CD8-positive, alpha-beta memory T cell (primary cell): ENCODE data around the gene LDB3. TPM values are rescaled to one million over a fixed set of nuclear protein-coding genes. Genes with fewer than 3 reads are reported as not detected.

Source experiments
- CTCF ChIA-PET: fragments of 350-600 bp; sonication (Branson Sonifier 250); formaldehyde crosslinking; loops from one replicate; lab custom pipeline; 2021; ENCODE audit warnings: antibody characterized with exemption; lab: Charles Lee
- POLR2A ChIA-PET: fragments of 350-600 bp; sonication (Branson Sonifier 250); formaldehyde crosslinking; loops from one replicate; lab custom pipeline; 2021; ENCODE audit warnings: antibody characterized with exemption; lab: Charles Lee
- DNase-seq, 5 donors: peaks; one replicate each; pipeline versions ENCODE4 v3.0.0 to v3.0.0-alpha.2; 2020 to 2022; ENCODE audit warnings: mixed read lengths in 1 of 5
- H3K27ac ChIP-seq: one replicate; pipeline ENCODE4 v1.7.0; 2013; ENCODE audit warnings: low read depth, mild to moderate bottlenecking, low read length, moderate library complexity
- H3K27me3 ChIP-seq: 2 replicates; pipeline ENCODE4 v1.7.0; 2013; ENCODE audit warnings: low read length, mild to moderate bottlenecking; ENCODE audit not compliant: insufficient read depth, poor library complexity, severe bottlenecking
- H3K36me3 ChIP-seq: 2 replicates; pipeline ENCODE4 v1.7.0; 2013; ENCODE audit warnings: mild to moderate bottlenecking, low read length, moderate library complexity; ENCODE audit not compliant: insufficient read depth
- H3K4me1 ChIP-seq: 2 replicates; pipeline ENCODE4 v1.7.0; 2013; ENCODE audit warnings: mild to moderate bottlenecking, low read length, moderate library complexity; ENCODE audit not compliant: insufficient read depth
- H3K4me3 ChIP-seq: 2 replicates; pipeline ENCODE4 v1.7.0; 2013; ENCODE audit warnings: mild to moderate bottlenecking, low read length
- H3K9me3 ChIP-seq: 2 replicates; pipeline ENCODE4 v1.7.0; 2013; ENCODE audit warnings: mild to moderate bottlenecking, low read length
- H3K27ac Mint-ChIP-seq, 8 donors: one replicate each; pipeline ENCODE4 v1.8.0; 2020 to 2021; ENCODE audit warnings: mixed read lengths in 8 of 8, mild to moderate bottlenecking in 6 of 8, inconsistent platforms in 3 of 8, moderate library complexity in 3 of 8
- H3K27me3 Mint-ChIP-seq, 2 donors: one replicate each; pipeline ENCODE4 v1.8.0; 2020 to 2021; ENCODE audit warnings: mixed read lengths in 2 of 2, mild to moderate bottlenecking in 1 of 2, moderate library complexity in 1 of 2
- H3K36me3 Mint-ChIP-seq, 3 donors: one replicate each; pipeline ENCODE4 v1.8.0; 2020 to 2021; ENCODE audit warnings: mixed read lengths in 3 of 3, inconsistent platforms in 1 of 3, mild to moderate bottlenecking in 1 of 3
- H3K4me1 Mint-ChIP-seq, 3 donors: one replicate each; pipeline ENCODE4 v1.8.0; 2020 to 2021; ENCODE audit warnings: mixed read lengths in 3 of 3, inconsistent platforms in 1 of 3, mild to moderate bottlenecking in 1 of 3
- H3K4me3 Mint-ChIP-seq, 7 donors: one replicate each; pipeline ENCODE4 v1.8.0; 2020 to 2021; ENCODE audit warnings: mixed read lengths in 7 of 7, mild to moderate bottlenecking in 6 of 7, moderate library complexity in 4 of 7, inconsistent platforms in 2 of 7
- H3K9me3 Mint-ChIP-seq, 5 donors: one replicate each; pipeline ENCODE4 v1.8.0; 2020 to 2022; ENCODE audit warnings: mixed read lengths in 5 of 5, mild to moderate bottlenecking in 3 of 5, moderate library complexity in 2 of 5, inconsistent platforms in 1 of 5
- polyA plus RNA-seq: library from polyadenylated mRNA; unstranded; fragments of 300-500 nt; fragmentation: Illumina TruSeq; gene quantifications from one replicate; pipeline ENCODE4 v1.2.3, GENCODE V29; 2021
- total RNA-seq, 2 experiments: library from RNA; stranded (reverse); gene quantifications; one replicate each; pipeline ENCODE4 v1.2.3, GENCODE V29; 2021

LDB3 gene
- total and polyA plus RNA-seq, 3 experiments from 2014 or later = 0.04 to 0.07 TPM; not detected in 1

DNA sequence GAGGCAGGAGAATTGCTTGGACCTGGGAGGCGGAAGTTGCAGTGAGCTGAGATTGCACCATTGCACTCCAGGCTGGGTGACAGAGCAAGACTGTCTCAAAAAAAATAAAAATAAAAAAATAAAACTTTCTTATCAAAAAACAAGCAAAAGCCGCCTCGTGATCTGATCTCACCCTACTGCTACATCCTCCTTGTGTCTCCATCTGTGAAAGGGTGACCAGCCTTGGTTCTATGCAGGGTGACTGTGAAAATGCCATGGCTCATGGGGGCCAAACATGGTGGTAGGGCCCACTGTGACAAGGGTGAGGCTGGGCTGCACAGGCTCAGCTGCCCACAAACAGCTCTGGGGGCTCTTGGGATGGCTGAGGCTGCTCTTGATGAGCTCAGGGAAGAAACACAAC lies 14.9 kb upstream of the LDB3 start:
- Histone ChIP-seq H3K9me3 (no peaks in the 10 kb centered on the region), H3K4me3 (no peak overlapping the region), H3K27me3 (no peaks in the 10 kb centered on the region), H3K27ac (no peak overlapping the region), H3K4me1 (no peaks in the 10 kb centered on the region), H3K36me3 (no peaks in the 10 kb centered on the region)
- Mint-ChIP-seq H3K9me3 (no peaks in the 10 kb centered on the region), H3K36me3 (no peaks in the 10 kb centered on the region), H3K27ac (no peak overlapping the region), H3K4me3 (no peak overlapping the region), H3K4me1 (no peaks in the 10 kb centered on the region), H3K27me3 (peaks cover 2 to 5% of the 10 kb centered on the region in 2 donors)
- CTCF ChIA-PET = no interaction called here
- peak in 1 of 5 donors; percentile 10 for DNase-seq
- POLR2A ChIA-PET = no interaction called here

DNA sequence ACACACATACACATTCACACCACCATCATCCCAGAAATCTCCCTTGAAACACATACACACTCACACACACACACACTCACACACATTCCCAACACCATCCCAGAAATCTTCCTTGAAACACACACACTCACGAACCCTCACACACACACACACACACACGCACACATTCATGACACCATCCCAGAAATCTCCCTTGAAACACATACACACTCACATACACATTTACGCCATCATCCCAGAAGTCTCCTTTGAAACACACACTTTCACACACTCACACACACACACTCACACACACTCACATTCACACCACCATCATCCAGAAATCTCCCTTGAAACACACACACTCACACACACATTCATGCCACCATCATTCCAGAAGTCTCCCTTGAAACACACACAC lies 14.3 kb upstream of the LDB3 start:
- no peak for DNase-seq
- H3K4me1 Mint-ChIP-seq = no peaks in the 10 kb centered on the region
- H3K4me1 ChIP-seq = no peaks in the 10 kb centered on the region
- peaks cover 2 to 5% of the 10 kb centered on the region in 2 donors for H3K27me3 Mint-ChIP-seq
- ChIA-PET CTCF (no interaction called here), POLR2A (no interaction called here)
- H3K27me3 ChIP-seq = no peaks in the 10 kb centered on the region
- no peak overlapping the region for H3K27ac ChIP-seq
- no peak overlapping the region for H3K27ac Mint-ChIP-seq
- no peaks in the 10 kb centered on the region for H3K36me3 ChIP-seq
- no peak overlapping the region for H3K4me3 Mint-ChIP-seq
- H3K36me3 Mint-ChIP-seq = no peaks in the 10 kb centered on the region
- no peak overlapping the region for H3K4me3 ChIP-seq
- H3K9me3 ChIP-seq = no peaks in the 10 kb centered on the region
- H3K9me3 Mint-ChIP-seq = no peaks in the 10 kb centered on the region

DNA sequence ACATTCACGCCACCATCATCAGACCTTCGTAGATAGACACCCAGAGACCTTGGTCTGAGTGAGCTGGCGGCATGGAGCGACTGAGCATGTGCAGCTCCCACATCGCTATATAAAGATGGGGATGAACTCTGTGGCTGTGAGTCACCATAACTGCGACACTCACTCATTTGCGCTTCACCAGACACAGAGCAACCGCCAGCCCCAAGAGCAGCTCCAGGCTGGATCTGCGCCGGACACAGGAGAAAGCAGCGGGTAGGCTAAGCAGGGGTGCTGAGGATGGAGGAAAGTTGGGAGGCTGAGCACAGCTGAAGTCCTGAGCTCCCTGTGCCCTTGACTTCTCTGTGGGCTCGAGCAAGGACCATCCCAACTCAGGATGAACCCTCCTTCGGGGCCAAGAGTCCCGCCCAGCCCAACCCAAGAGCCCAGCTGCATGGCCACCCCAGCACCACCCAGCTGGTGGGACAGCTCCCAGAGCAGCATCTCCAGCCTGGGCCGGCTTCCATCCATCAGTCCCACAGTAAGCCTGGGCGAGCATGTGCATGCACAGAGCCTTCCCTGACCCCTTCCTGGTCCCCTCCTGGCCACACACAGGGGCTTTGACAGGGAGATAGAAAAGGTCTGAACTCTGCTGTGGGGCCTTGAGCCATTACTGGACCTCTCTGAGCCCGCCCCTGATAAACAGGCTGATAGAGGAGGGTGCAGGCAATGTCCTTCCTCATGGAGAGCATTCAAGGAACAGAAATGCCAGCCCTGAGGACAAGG lies 13.7 kb upstream of the LDB3 start, which contains the start of gene OPN4:
TSS of gene OPN4 (plus strand) at position 137 of the 762 bp plus-strand sequence. CDS start at position 374, 237 bp downstream.
- H3K36me3 ChIP-seq = no peaks in the 10 kb centered on the region
- POLR2A ChIA-PET = no interaction called here
- Mint-ChIP-seq H3K27me3 (peaks cover 2 to 5% of the 10 kb centered on the region in 2 donors), H3K27ac (peak within 1 kb of the TSS in 1 of 8 donors; percentile 75), H3K36me3 (no peaks in the 10 kb centered on the region), H3K9me3 (no peaks in the 10 kb centered on the region), H3K4me3 (no peak within 1 kb of the TSS), H3K4me1 (no peaks in the 10 kb centered on the region)
- peak in 1 of 5 donors; percentile 37 for DNase-seq
- no peaks in the 10 kb centered on the region for H3K4me1 ChIP-seq
- no peak within 1 kb of the TSS for H3K4me3 ChIP-seq
- H3K27ac ChIP-seq = no peak within 1 kb of the TSS
- no peaks in the 10 kb centered on the region for H3K27me3 ChIP-seq
- CTCF ChIA-PET = no interaction called here
- H3K9me3 ChIP-seq = no peaks in the 10 kb centered on the region

DNA sequence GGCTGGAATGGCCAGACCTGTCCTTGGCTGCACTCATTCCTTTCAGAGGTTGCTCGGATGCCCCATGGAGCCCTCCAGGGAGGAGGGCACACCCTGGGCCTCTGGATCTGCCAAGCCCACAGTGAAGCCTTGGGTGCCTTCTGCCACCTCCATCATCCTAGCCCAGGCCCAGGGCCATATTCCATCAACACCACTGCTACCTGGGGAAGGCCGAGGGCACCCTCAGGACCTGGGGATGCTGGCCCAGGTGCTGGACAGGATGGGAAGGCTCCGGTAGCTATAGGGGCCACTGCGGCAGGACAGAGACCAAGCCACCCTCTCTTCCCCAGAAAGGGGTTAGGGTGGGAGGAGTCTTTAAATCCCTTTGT lies 13.2 kb upstream of the LDB3 start:
- Mint-ChIP-seq H3K27me3 (peaks cover 2 to 5% of the 10 kb centered on the region in 2 donors), H3K27ac (no peak overlapping the region), H3K9me3 (no peaks in the 10 kb centered on the region), H3K4me1 (no peaks in the 10 kb centered on the region), H3K36me3 (no peaks in the 10 kb centered on the region), H3K4me3 (no peak overlapping the region)
- Histone ChIP-seq H3K4me1 (no peaks in the 10 kb centered on the region), H3K27me3 (no peaks in the 10 kb centered on the region), H3K4me3 (no peak overlapping the region), H3K36me3 (no peaks in the 10 kb centered on the region), H3K27ac (no peak overlapping the region), H3K9me3 (no peaks in the 10 kb centered on the region)
- ChIA-PET CTCF (no interaction called here), POLR2A (no interaction called here)
- no peak for DNase-seq

DNA sequence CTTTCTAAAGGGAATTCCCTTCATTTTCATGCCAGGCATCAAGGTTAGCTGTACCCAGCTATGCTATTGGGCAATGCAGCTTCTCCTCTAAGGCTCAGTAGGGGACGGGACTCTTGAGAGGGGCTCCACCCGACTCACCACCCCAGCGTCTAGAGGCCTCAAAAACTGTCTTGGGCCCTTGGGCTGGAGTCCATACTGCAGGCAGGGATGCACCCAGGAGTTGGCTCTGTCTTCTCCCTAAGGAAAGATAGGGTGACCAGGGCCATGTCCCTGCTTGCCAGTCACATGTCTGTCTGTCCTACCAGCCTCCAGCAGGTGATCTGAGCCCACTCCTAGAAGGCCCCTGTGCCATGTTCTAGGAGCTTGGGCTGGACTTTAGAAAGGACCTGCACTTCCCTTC lies 12.7 kb upstream of the LDB3 start:
- no peaks in the 10 kb centered on the region for H3K36me3 Mint-ChIP-seq
- CTCF ChIA-PET = no interaction called here

DNA sequence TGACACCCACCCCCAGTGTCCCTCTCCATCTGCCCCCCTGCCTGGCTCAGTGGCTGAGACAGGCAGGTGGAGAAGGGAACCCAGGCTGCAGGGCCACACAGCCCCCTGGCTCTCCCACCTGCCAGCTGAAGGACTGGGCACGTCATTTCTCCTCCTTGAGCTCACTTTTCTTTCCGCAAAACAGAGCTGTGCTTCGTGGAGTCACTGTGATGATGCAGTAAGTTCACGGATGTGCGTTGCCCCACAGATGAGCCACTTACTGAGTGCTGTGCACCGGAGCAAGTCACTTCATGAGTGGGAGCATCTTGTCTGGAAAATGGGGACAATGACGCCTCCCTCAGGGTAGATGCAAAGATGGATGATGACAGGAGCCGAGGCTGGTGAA lies 11.3 kb upstream of the LDB3 start:
- Mint-ChIP-seq H3K9me3 (no peaks in the 10 kb centered on the region), H3K27me3 (peaks cover 0 to 5% of the 10 kb centered on the region in 2 donors), H3K27ac (peak overlapping the region in 1 of 8 donors; percentile 86), H3K4me1 (no peaks in the 10 kb centered on the region), H3K4me3 (no peak overlapping the region), H3K36me3 (no peaks in the 10 kb centered on the region)
- peak in 1 of 5 donors; percentile 26 for DNase-seq
- Histone ChIP-seq H3K27ac (no peak overlapping the region), H3K4me1 (no peaks in the 10 kb centered on the region), H3K9me3 (no peaks in the 10 kb centered on the region), H3K27me3 (no peaks in the 10 kb centered on the region), H3K4me3 (no peak overlapping the region), H3K36me3 (no peaks in the 10 kb centered on the region)
- ChIA-PET CTCF (no interaction called here), POLR2A (no interaction called here)

More for the DNA sequence above, 12.7 kb upstream of the LDB3 start:
- Histone ChIP-seq H3K27ac (no peak overlapping the region), H3K36me3 (no peaks in the 10 kb centered on the region), H3K4me3 (no peak overlapping the region), H3K27me3 (no peaks in the 10 kb centered on the region), H3K4me1 (no peaks in the 10 kb centered on the region), H3K9me3 (no peaks in the 10 kb centered on the region)
- DNase-seq = peak in 1 of 5 donors; percentile 13
- no peak overlapping the region for H3K4me3 Mint-ChIP-seq
- no peaks in the 10 kb centered on the region for H3K9me3 Mint-ChIP-seq
- peaks cover 0 to 5% of the 10 kb centered on the region in 2 donors for H3K27me3 Mint-ChIP-seq
- no peaks in the 10 kb centered on the region for H3K4me1 Mint-ChIP-seq
- POLR2A ChIA-PET = no interaction called here
- peak overlapping the region in 1 of 8 donors; percentile 14 for H3K27ac Mint-ChIP-seq

DNA sequence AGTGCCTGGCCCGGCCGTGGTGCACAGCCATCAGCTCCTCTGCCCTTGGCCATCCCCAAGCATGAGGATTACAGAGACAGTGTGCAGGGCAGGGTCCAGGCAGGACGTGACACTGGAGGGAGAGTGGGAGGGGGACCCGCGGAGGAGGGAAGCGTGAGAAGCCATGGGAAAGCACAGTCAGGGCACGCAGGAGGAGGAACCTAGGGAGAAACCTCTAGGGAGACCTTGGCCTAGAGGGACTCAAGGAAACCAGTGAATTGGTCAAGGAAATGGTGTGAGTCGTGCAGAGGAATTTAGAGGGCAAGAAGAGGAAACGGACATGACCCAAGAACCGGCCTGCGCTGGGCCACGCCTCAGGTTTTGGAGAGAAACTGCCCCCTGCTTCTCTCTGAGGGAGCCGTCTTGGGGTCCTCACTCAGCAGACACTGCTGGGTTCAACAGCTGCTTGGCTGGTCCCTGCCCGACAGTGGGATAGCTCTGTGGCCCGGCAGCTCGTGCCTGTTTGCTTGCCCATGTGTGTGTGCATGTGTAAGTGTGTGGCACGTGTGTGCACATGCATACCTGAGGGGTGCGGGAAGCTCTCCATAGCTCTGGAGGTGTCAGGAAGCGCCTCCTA lies 10.8 kb upstream of the LDB3 start:
- Histone ChIP-seq H3K9me3 (no peaks in the 10 kb centered on the region), H3K27me3 (no peaks in the 10 kb centered on the region), H3K36me3 (no peaks in the 10 kb centered on the region), H3K4me3 (no peak overlapping the region), H3K4me1 (no peaks in the 10 kb centered on the region), H3K27ac (no peak overlapping the region)
- H3K36me3 Mint-ChIP-seq = no peaks in the 10 kb centered on the region
- peak in 1 of 5 donors; percentile 36 for DNase-seq
- CTCF ChIA-PET = no interaction called here
- no peak overlapping the region for H3K4me3 Mint-ChIP-seq
- POLR2A ChIA-PET = no interaction called here
- H3K4me1 Mint-ChIP-seq = no peaks in the 10 kb centered on the region
- peak overlapping the region in 1 of 8 donors; percentile 86 for H3K27ac Mint-ChIP-seq
- H3K9me3 Mint-ChIP-seq = no peaks in the 10 kb centered on the region
- H3K27me3 Mint-ChIP-seq = peaks cover 0 to 5% of the 10 kb centered on the region in 2 donors

DNA sequence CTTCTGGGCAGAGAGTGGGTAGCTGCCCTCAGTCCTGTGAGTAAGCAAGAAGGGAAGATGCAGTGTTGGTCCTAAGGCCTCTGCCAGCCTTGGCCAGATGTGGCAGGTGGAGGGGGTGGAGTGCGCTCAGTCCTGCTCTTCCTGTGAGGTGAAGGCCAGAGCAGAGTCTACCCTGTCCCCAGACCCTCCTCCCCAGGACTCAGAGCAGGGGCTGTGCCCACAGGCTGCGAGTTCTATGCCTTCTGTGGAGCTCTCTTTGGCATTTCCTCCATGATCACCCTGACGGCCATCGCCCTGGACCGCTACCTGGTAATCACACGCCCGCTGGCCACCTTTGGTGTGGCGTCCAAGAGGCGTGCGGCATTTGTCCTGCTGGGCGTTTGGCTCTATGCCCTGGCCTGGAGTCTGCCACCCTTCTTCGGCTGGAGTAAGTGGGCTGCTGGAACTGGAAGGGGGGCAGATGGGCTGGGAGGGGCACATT lies 10.0 kb upstream of the LDB3 start:
- no peaks in the 10 kb centered on the region for H3K9me3 ChIP-seq
- no peaks in the 10 kb centered on the region for H3K27me3 ChIP-seq
- no peaks in the 10 kb centered on the region for H3K9me3 Mint-ChIP-seq
- H3K27me3 Mint-ChIP-seq = peaks cover 0 to 5% of the 10 kb centered on the region in 2 donors
- DNase-seq = peak in 1 of 5 donors; percentile 36
- no peaks in the 10 kb centered on the region for H3K4me1 ChIP-seq
- no peak overlapping the region for H3K4me3 Mint-ChIP-seq
- no peak overlapping the region for H3K27ac Mint-ChIP-seq
- CTCF ChIA-PET = no interaction called here
- no peaks in the 10 kb centered on the region for H3K36me3 Mint-ChIP-seq
- H3K4me1 Mint-ChIP-seq = no peaks in the 10 kb centered on the region
- H3K36me3 ChIP-seq = no peaks in the 10 kb centered on the region
- POLR2A ChIA-PET = no interaction called here
- no peak overlapping the region for H3K27ac ChIP-seq
- H3K4me3 ChIP-seq = no peak overlapping the region
